ENCODE data around the gene PLA2G4E.

PLA2G4E gene

GRCh38 chr15:41981371-41982132, 39.3 kb downstream of the PLA2G4E start:
- no peak overlapping the region for H3K4me3 ChIP-seq (ENCODE audit: low read depth, low read length)
- TF ChIP-seq CTCF (IDR thresholded peaks at IDR 0.05; ENCODE audit: low read depth, low read length), result no peak
- H3K9me3 ChIP-seq, result no peaks in the 10 kb centered on the region
- peaks cover 11% of the 10 kb centered on the region for H3K4me1 ChIP-seq
- H3K36me3 ChIP-seq, result no peaks in the 10 kb centered on the region
- H3K27me3 ChIP-seq, result no peaks in the 10 kb centered on the region
- no peak for DNase-seq

GRCh38 chr15:41980654-41981323, 40.1 kb downstream of the PLA2G4E start:
- H3K9me3 ChIP-seq, result no peaks in the 10 kb centered on the region
- no peaks in the 10 kb centered on the region for H3K27me3 ChIP-seq
- H3K4me1 ChIP-seq, result peaks cover 11% of the 10 kb centered on the region
- H3K4me3 ChIP-seq (ENCODE audit: low read depth, low read length), result no peak overlapping the region
- no peak for TF ChIP-seq CTCF (IDR thresholded peaks at IDR 0.05; ENCODE audit: low read depth, low read length)
- DNase-seq, result no peak
- H3K36me3 ChIP-seq, result no peaks in the 10 kb centered on the region

- Histone ChIP-seq H3K4me3 (ENCODE audit: low read depth, low read length) (no peak overlapping the region), H3K36me3 (no peaks in the 10 kb centered on the region), H3K4me1 (peaks cover 11% of the 10 kb centered on the region), H3K27me3 (peaks cover under 1% of the 10 kb centered on the region; the same call in 1 of the 2 replicates), H3K9me3 (no peaks in the 10 kb centered on the region)
- TF ChIP-seq CTCF (IDR thresholded peaks at IDR 0.05; ENCODE audit: low read depth, low read length), result no peak
- no peak for DNase-seq
Measured at GRCh38 chr15:41979493-41980266, 41.2 kb downstream of the PLA2G4E start.

GRCh38 chr15:41978534-41978933, 42.3 kb downstream of the PLA2G4E start:
- no peak for TF ChIP-seq CTCF (IDR thresholded peaks at IDR 0.05; ENCODE audit: low read depth, low read length)
- H3K4me1 ChIP-seq, result peaks cover 11% of the 10 kb centered on the region
- no peak for DNase-seq
- H3K36me3 ChIP-seq, result no peaks in the 10 kb centered on the region
- H3K9me3 ChIP-seq, result no peaks in the 10 kb centered on the region
- no peak overlapping the region for H3K4me3 ChIP-seq (ENCODE audit: low read depth, low read length)
- peaks cover 3% of the 10 kb centered on the region for H3K27me3 ChIP-seq

- Histone ChIP-seq H3K27me3 (peaks cover 3% of the 10 kb centered on the region), H3K9me3 (no peaks in the 10 kb centered on the region)
- DNase-seq, result no peak
Measured at GRCh38 chr15:41977757-41978383, 43.0 kb downstream of the PLA2G4E start.

More at GRCh38 chr15:41977757-41978383, 43.0 kb downstream of the PLA2G4E start:
- H3K4me3 ChIP-seq (ENCODE audit: low read depth, low read length), result no peak overlapping the region
- peaks cover 11% of the 10 kb centered on the region for H3K4me1 ChIP-seq
- no peak for TF ChIP-seq CTCF (IDR thresholded peaks at IDR 0.05; ENCODE audit: low read depth, low read length)
- no peaks in the 10 kb centered on the region for H3K36me3 ChIP-seq
